IMR-90 (cell line): Measurements from ENCODE around the gene TRMT6. TPM values are rescaled to one million over a fixed set of nuclear protein-coding genes. Genes with fewer than 3 reads are reported as not detected.

Source experiments
- ATAC-seq: fragments of 200-7000 bp; cut with Tn5 transposase; 2 replicates; pipeline ENCODE4 v1.9.1; 2020; ENCODE audit warnings: low read depth, mild to moderate bottlenecking, moderate library complexity
- BruUV-seq: library from RNA; stranded (reverse); fragments of 400-500 nt; replicated peaks from 2 replicates; lab custom pipeline; 2021; lab: Mats Ljungman, UMichigan
- CTCF ChIA-PET: fragments of 300-600 bp; formaldehyde crosslinking; extraction: SDS; loops from one replicate; lab custom pipeline; 2021; ENCODE audit warnings: antibody characterized with exemption; lab: Yijun Ruan, JAX
- POLR2A ChIA-PET: fragments of 300-600 bp; sonication (Branson Sonifier 250); formaldehyde crosslinking; loops from one replicate; lab custom pipeline; 2022; ENCODE audit warnings: antibody characterized with exemption; ENCODE audit not compliant: unreplicated experiment; lab: Charles Lee
- DNase-seq: peaks from one replicate; pipeline ENCODE4 v3.0.0; 2013
- H2AFZ ChIP-seq: replicated peaks from 2 replicates; pipeline ENCODE3; 2013; ENCODE audit warnings: low read length, mild to moderate bottlenecking; ENCODE audit not compliant: poor library complexity
- H2AK5ac ChIP-seq: 2 replicates; pipeline ENCODE4 v1.6.1; 2013; ENCODE audit warnings: low read depth, low read length, inconsistent platforms
- H2AK9ac ChIP-seq: replicated peaks from 2 replicates; pipeline ENCODE3; 2013; ENCODE audit warnings: mild to moderate bottlenecking, low read depth, low read length, moderate library complexity; ENCODE audit not compliant: poor library complexity
- H2BK120ac ChIP-seq: 2 replicates; pipeline ENCODE4 v1.6.1; 2013; ENCODE audit warnings: low read depth, low read length, inconsistent platforms
- H2BK15ac ChIP-seq: 3 replicates; pipeline ENCODE4 v1.6.1; 2013; ENCODE audit warnings: low read depth, low read length, inconsistent platforms
- H2BK20ac ChIP-seq: 2 replicates; pipeline ENCODE4 v1.6.1; 2013; ENCODE audit warnings: low read depth, mild to moderate bottlenecking, inconsistent platforms, low read length, moderate library complexity
- H2BK5ac ChIP-seq: 2 replicates; pipeline ENCODE4 v1.6.1; 2013; ENCODE audit warnings: mild to moderate bottlenecking, low read depth, low read length, inconsistent platforms; ENCODE audit not compliant: poor library complexity, severe bottlenecking
- H3K14ac ChIP-seq: replicated peaks from 2 replicates; pipeline ENCODE4 v1.6.1; 2013; ENCODE audit warnings: low read depth, low read length, inconsistent platforms
- H3K18ac ChIP-seq: 2 replicates; pipeline ENCODE4 v1.6.1; 2013; ENCODE audit warnings: low read depth, low read length, control low read depth
- H3K23ac ChIP-seq: 2 replicates; pipeline ENCODE4 v1.6.1; 2013; ENCODE audit warnings: low read depth, low read length, inconsistent platforms
- H3K27ac ChIP-seq: 2 replicates; pipeline ENCODE4 v1.5.1; 2013; ENCODE audit warnings: mild to moderate bottlenecking, control low read depth, low read length; ENCODE audit not compliant: insufficient read depth
- H3K27me3 ChIP-seq: 2 replicates; pipeline ENCODE4 v1.6.1; 2013; ENCODE audit warnings: low read length; ENCODE audit not compliant: control insufficient read depth, insufficient read depth
- H3K36me3 ChIP-seq: 2 replicates; pipeline ENCODE4 v1.6.1; 2013; ENCODE audit warnings: low read length, mixed read lengths; ENCODE audit not compliant: control insufficient read depth, insufficient read depth
- H3K4ac ChIP-seq: 2 replicates; pipeline ENCODE4 v1.6.1; 2013; ENCODE audit warnings: low read depth, low read length, inconsistent platforms
- H3K4me1 ChIP-seq: 2 replicates; pipeline ENCODE4 v1.6.1; 2013; ENCODE audit warnings: low read length, mixed read lengths; ENCODE audit not compliant: control insufficient read depth, insufficient read depth
- H3K4me2 ChIP-seq: 2 replicates; pipeline ENCODE4 v1.6.1; 2013; ENCODE audit warnings: low read depth, mild to moderate bottlenecking, control low read depth, low read length, moderate library complexity
- H3K4me3 ChIP-seq: 2 replicates; pipeline ENCODE4 v1.5.1; 2013; ENCODE audit warnings: low read depth, mild to moderate bottlenecking, control low read depth, low read length, moderate library complexity; ENCODE audit not compliant: insufficient read depth
- H3K56ac ChIP-seq: 2 replicates; pipeline ENCODE4 v1.6.1; 2013; ENCODE audit warnings: low read length, inconsistent platforms; ENCODE audit not compliant: insufficient read depth; ENCODE audit errors: extremely low read depth
- H3K79me1 ChIP-seq, 2 experiments: 2 replicates each; pipeline ENCODE4 v1.6.1; 2013; ENCODE audit warnings: low read length in 2 of 2, inconsistent platforms in 1 of 2, low read depth in 1 of 2
- H3K9ac ChIP-seq: 2 replicates; pipeline ENCODE4 v1.6.1; 2013; ENCODE audit warnings: low read depth, low read length, control low read depth
- H3K9me1 ChIP-seq: 2 replicates; pipeline ENCODE4 v1.6.1; 2013; ENCODE audit warnings: low read length, inconsistent platforms; ENCODE audit not compliant: insufficient read depth
- H3K9me3 ChIP-seq: 2 replicates; pipeline ENCODE4 v1.6.1; 2013; ENCODE audit warnings: low read length; ENCODE audit not compliant: control insufficient read depth, insufficient read depth
- H4K20me1 ChIP-seq: 2 replicates; pipeline ENCODE4 v1.6.1; 2013; ENCODE audit warnings: low read length, inconsistent platforms; ENCODE audit not compliant: insufficient read depth
- H4K5ac ChIP-seq: 2 replicates; pipeline ENCODE4 v1.6.1; 2013; ENCODE audit warnings: mild to moderate bottlenecking, low read depth, low read length, control low read depth
- H4K8ac ChIP-seq, 2 experiments: 2 replicates each; pipeline ENCODE4 v1.6.1; 2013; ENCODE audit warnings: low read depth in 2 of 2, low read length in 2 of 2, control low read depth in 1 of 2, inconsistent platforms in 1 of 2
- H4K91ac ChIP-seq: 2 replicates; pipeline ENCODE4 v1.6.1; 2013; ENCODE audit warnings: low read depth, low read length, inconsistent platforms; ENCODE audit not compliant: insufficient read depth
- BHLHE40 ChIP-seq: fragments of 150-350 bp; IDR thresholded peaks from 2 replicates; pipeline ENCODE4 v1.6.1; 2016; ENCODE audit warnings: mild to moderate bottlenecking, low read depth, low read length
- CEBPB ChIP-seq: IDR thresholded peaks from 2 replicates; pipeline ENCODE4 v1.6.1; 2012; ENCODE audit warnings: low read depth, low read length, improper control_type of control experiment
- FOS ChIP-seq: fragments of 150-350 bp; IDR thresholded peaks from 2 replicates; pipeline ENCODE4 v1.6.1; 2016; ENCODE audit warnings: low read depth, low read length
- RAD21 ChIP-seq: IDR thresholded peaks from 2 replicates; pipeline ENCODE4 v1.6.1; 2012; ENCODE audit warnings: low read length, improper control_type of control experiment
- SMC3 ChIP-seq: fragments of 150-350 bp; IDR thresholded peaks from 2 replicates; pipeline ENCODE4 v1.6.1; 2016; ENCODE audit warnings: low read depth, mild to moderate bottlenecking, antibody characterized with exemption, low read length, moderate library complexity
- WGBS, 2 experiments: methylation state at CpG; one replicate each; pipeline versions ENCODE4 v1.1.5 to v1.1.7; 2013; ENCODE audit warnings: missing lambda C conversion rate in 2 of 2; ENCODE audit not compliant: insufficient read length in 1 of 2; ENCODE audit errors: extremely low coverage in 2 of 2; 5-methylcytosine and 5-hydroxymethylcytosine counted together
- dilution Hi-C: fragments of 300-500 bp; cut with HindIII; formaldehyde crosslinking; loops from one replicate; pipeline ENCODE4 v1.14.3; 2018; ENCODE audit warnings: low sequenced_read_pairs; ENCODE audit not compliant: unreplicated experiment
- in situ Hi-C: fragments of 300-500 bp; cut with MboI; formaldehyde crosslinking; loops from 3 replicates; pipeline ENCODE4 v1.14.3; 2019; ENCODE audit warnings: low sequenced_read_pairs, inconsistent platforms, mixed read lengths
- intact Hi-C: fragments of 100-400 bp; cut with micrococcal nuclease; formaldehyde crosslinking; loops from 2 replicates; pipeline ENCODE4 v1.10.0; 2022
- polyA plus RNA-seq, 3 experiments: library from polyadenylated mRNA; depleted of rRNA; stranded (reverse); fragments of >200 nt; gene quantifications; 2 replicates each; pipeline ENCODE4 v1.2.3, GENCODE V29; 2012; ENCODE audit warnings: low replicate concordance in 1 of 3
- total RNA-seq: library from RNA; depleted of rRNA; stranded (reverse); fragments of >200 nt; gene quantifications from 2 replicates; pipeline ENCODE4 v1.2.3, GENCODE V29; 2012

TRMT6 gene
- total and polyA plus RNA-seq, 2 of the 4 experiments (the other 2 are of a cell fraction), result 7.2 to 8.0 TPM

GRCh38 chr20:5945963-5946362, 4.4 kb downstream of the TRMT6 start:
- no peak overlapping the region for H3K23ac ChIP-seq
- H2BK15ac ChIP-seq, result no peak overlapping the region
- H2BK120ac ChIP-seq, result no peak overlapping the region
- DNase-seq, result peak; percentile 93
- H3K9me3 ChIP-seq, result no peaks in the 10 kb centered on the region
- peaks cover 22 to 38% of the 10 kb centered on the region in 2 experiments for H3K79me1 ChIP-seq
- intact Hi-C loops (no loop called here), dilution Hi-C loops (no loop called here), in situ Hi-C loops (no loop called here)
- H3K27ac ChIP-seq, result no peak overlapping the region
- no TSS peak for BruUV-seq
- no peaks in the 10 kb centered on the region for H3K27me3 ChIP-seq
- no peaks in the 10 kb centered on the region for H3K4me1 ChIP-seq
- H4K8ac ChIP-seq, result no peak overlapping the region
- H4K91ac ChIP-seq, result no peak overlapping the region
- ChIA-PET CTCF (no interaction called here), POLR2A (no interaction called here)
- H3K9me1 ChIP-seq, result 0 out of 2 replicates have a peak, but pooled peaks cover 6% of the 10 kb centered on the region
- no peak overlapping the region for H2AFZ ChIP-seq
- H3K4me2 ChIP-seq, result no peak overlapping the region
- H3K14ac ChIP-seq, result no peak overlapping the region
- H3K18ac ChIP-seq, result no peak overlapping the region
- H4K5ac ChIP-seq, result no peak overlapping the region
- H3K4me3 ChIP-seq, result no peak overlapping the region
- TF ChIP-seq RAD21 (no peak), FOS (0 out of 2 replicates have a peak, but pooled peaks have one; percentile 32), SMC3 (no peak), CEBPB (peak; percentile 74), BHLHE40 (no peak)
- 0 out of 2 replicates have a peak, but pooled peaks cover 3% of the 10 kb centered on the region for H4K20me1 ChIP-seq
- H3K36me3 ChIP-seq, result peaks cover 27% of the 10 kb centered on the region
- H2AK9ac ChIP-seq, result no peak overlapping the region
- no peak overlapping the region for H2BK5ac ChIP-seq
- WGBS, 2 experiments, result no CpG with 5 or more reads among the region's 3 CpGs
- H2BK20ac ChIP-seq, result no peak overlapping the region
- H3K56ac ChIP-seq, result no peak overlapping the region
- H3K4ac ChIP-seq, result no peak overlapping the region
- H2AK5ac ChIP-seq, result no peak overlapping the region
- no peak overlapping the region for H3K9ac ChIP-seq
- ATAC-seq, result no peak
